GM18867 (cell line): ENCODE measurements around the gene NID1.
"Not testable (repeated sequence)": the region's sequence is repeated elsewhere in the genome, so short reads cannot be mapped to it uniquely, and the experiment has no call there.

ENCODE experiments used
- ATAC-seq: cut with Tn5 transposase; IDR thresholded peaks from one replicate; pipeline ENCODE4 v1.9.1; 2021; ENCODE audit warnings: mild to moderate bottlenecking, moderate library complexity; ENCODE audit not compliant: unreplicated experiment

Gene NID1

GRCh38 chr1:235941876-235942624 is 122.8 kb downstream of the NID1 start:
- no peak for ATAC-seq

GRCh38 chr1:235940285-235940684 is 124.6 kb downstream of the NID1 start:
- no peak for ATAC-seq

- no peak for ATAC-seq
These were observed 125.5 kb downstream of the NID1 start for GRCh38 chr1:235939480-235939775.

GRCh38 chr1:235938709-235939479 is 126.0 kb downstream of the NID1 start:
- no peak for ATAC-seq

GRCh38 chr1:235937123-235937522 is 127.8 kb downstream of the NID1 start:
- ATAC-seq = no peak

- no peak for ATAC-seq
These were observed 129.4 kb downstream of the NID1 start for GRCh38 chr1:235935235-235936225.

GRCh38 chr1:235933766-235934116 is 131.1 kb downstream of the NID1 start:
- ATAC-seq = no peak

- ATAC-seq = no peak
These were observed 131.7 kb downstream of the NID1 start for GRCh38 chr1:235933017-235933765.

GRCh38 chr1:235932090-235932510 is 132.8 kb downstream of the NID1 start:
- no peak for ATAC-seq

GRCh38 chr1:235931171-235931738 is 133.6 kb downstream of the NID1 start:
- ATAC-seq = no peak

- no peak for ATAC-seq
These were observed 134.3 kb downstream of the NID1 start for GRCh38 chr1:235930543-235930942.

GRCh38 chr1:235929216-235929615 is 135.7 kb downstream of the NID1 start:
- ATAC-seq = no peak

GRCh38 chr1:235928197-235928596 is 136.7 kb downstream of the NID1 start:
- no peak for ATAC-seq

GRCh38 chr1:235927551-235927950 is 137.3 kb downstream of the NID1 start:
- ATAC-seq = not testable (repeated sequence)
